GM10266 (cell line): ENCODE measurements around the gene ACBD3.

ENCODE experiments used
- DNase-seq: peaks from one replicate; pipeline ENCODE4 v3.0.0; 2012; ENCODE audit errors: extremely low spot score
- TF ChIP-seq, protein P1 (sequence below): IDR thresholded peaks from 2 replicates; pipeline ENCODE4 v1.5.1; 2012; ENCODE audit warnings: mild to moderate bottlenecking, low read depth; ENCODE audit not compliant: control insufficient read depth, insufficient read depth; ENCODE audit errors: missing control alignments

ACBD3 gene

DNA sequence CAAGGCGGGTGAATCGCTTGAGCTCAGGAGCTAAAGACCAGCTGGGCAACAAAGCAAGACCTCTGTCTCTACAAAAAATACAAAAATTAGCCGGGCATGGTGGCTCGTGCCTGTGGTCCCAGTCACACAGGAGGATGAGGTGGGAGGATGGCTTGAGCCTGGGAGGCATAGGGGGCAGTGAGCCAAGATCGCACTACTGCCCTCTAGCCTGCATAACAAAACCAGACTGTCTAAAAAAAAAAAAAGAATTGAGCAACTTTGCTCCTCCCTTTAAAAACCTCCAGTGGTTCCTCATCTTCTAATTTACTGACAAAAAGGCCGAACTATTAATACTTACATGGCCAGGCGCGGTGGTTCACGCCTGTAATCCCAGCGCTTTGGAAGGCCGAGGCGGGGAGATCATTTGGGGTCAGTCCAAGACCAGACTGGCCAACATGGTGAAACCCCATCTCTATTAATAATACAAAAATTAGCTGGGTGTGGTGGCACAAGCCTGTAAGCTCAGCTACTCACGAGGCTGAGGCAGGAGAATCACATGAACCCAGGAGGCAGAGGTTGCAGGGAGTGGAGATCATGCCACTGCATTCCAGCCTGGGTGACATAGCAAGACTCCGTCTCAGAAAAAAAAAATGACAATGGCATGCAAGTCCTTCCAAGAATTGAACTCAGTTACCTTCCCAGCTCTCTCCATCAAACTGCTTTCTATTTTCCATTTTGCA is 4.4 kb downstream of the ACBD3 start:
- DNase-seq: no peak

DNA sequence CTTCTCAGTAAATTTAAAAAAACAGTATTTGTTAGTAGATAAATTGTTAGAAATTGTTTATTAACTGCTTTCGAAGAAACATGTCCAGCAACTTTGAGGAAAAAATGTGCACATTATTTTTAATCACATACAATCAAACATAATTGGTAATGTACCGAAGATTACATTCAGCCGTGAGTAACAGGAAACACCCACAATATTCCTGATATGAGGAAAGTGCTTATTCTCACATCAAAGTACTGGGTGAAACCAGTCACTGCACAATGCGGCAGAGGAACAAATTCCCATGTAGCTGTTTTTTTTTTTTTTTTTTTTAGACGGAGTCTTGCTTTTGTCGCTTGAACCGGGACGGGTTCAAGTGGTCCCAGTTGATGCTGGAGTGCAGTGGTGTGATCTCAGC is 9.7 kb downstream of the ACBD3 start:
- TF ChIP-seq, protein P1, sequence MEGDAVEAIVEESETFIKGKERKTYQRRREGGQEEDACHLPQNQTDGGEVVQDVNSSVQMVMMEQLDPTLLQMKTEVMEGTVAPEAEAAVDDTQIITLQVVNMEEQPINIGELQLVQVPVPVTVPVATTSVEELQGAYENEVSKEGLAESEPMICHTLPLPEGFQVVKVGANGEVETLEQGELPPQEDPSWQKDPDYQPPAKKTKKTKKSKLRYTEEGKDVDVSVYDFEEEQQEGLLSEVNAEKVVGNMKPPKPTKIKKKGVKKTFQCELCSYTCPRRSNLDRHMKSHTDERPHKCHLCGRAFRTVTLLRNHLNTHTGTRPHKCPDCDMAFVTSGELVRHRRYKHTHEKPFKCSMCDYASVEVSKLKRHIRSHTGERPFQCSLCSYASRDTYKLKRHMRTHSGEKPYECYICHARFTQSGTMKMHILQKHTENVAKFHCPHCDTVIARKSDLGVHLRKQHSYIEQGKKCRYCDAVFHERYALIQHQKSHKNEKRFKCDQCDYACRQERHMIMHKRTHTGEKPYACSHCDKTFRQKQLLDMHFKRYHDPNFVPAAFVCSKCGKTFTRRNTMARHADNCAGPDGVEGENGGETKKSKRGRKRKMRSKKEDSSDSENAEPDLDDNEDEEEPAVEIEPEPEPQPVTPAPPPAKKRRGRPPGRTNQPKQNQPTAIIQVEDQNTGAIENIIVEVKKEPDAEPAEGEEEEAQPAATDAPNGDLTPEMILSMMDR: no peak
- DNase-seq: no peak

More for the DNA sequence above, 4.4 kb downstream of the ACBD3 start:
- TF ChIP-seq, protein P1: peak; percentile 42

DNA sequence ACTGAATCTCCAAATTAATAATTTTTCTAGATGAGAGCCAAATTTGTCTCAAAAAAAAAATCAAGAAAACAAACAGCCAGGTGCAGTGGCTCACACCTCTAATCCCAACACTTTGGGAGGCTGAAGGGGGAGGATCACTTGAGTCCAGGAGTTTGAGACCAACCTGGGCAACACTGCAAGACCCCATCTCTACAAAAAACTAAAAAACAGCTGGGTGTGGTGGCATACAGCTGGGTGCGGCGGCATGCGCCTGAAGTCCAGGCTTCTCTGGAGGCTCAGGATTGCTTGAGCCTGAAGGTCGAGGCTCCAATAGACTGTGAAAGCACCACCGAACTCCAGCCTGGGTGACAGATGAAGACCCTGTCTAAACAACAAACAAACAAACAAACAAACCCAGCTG is 14.0 kb downstream of the ACBD3 start:
- TF ChIP-seq, protein P1: no peak
- no peak for DNase-seq

DNA sequence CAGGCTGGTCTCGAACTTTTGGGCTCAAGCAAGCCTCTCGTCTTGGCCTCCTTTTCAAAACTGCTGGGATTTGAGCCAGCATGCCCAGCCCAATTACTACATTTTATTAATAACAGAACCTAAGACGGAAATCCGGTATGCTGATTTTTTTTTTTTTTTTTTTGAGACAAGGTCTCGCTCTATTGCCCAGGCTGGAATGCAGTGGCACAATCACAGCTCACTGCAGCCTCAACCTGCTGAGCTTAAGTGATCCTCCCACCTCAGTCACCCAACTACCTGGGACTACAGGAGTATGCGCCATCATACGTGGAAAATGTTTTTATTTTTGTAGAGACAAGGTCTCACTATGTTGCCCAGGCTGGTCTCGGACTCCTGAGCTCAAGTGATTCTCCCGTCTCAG is 20.2 kb downstream of the ACBD3 start:
- TF ChIP-seq, protein P1: no peak
- no peak for DNase-seq

DNA sequence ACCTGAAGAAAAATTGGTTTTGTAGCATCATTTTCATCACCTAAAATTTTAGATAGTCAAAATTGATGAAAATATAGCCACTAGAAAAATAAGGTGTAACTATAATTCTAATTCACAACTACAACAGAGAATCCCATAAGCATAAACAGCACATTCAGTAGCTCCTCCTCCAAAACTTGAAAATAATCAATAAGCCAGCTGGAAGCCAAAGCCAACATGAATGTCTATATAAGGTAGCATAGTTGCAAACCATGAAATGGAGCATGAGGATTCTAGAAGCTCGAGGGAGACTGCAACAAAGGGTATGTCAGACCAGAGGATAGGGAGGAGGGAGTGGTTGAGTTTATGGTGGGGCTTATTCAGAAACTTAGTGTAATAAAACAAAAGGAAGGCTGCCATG is 22.4 kb downstream of the ACBD3 start:
- no peak for DNase-seq
- TF ChIP-seq, protein P1: no peak

DNA sequence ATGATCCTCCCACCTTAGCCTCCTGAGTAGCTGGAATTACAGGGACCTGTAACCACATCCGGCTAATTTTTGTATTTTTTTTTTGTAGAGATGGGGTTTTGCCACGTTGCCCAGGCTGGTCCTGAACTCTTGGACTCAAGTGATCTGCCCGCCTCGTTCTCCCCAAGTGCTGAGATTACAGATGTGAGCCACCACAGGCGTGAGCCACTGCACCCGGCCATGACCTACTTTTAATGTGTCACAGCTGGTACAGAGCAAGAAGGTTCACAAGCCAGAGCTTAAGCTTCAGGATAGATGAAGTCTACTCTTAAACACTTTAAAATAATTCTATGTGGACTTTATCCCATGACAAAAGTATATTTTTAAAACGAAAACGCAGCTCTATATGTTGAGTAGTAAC is 23.6 kb downstream of the ACBD3 start:
- TF ChIP-seq, protein P1: no peak
- DNase-seq: no peak

DNA sequence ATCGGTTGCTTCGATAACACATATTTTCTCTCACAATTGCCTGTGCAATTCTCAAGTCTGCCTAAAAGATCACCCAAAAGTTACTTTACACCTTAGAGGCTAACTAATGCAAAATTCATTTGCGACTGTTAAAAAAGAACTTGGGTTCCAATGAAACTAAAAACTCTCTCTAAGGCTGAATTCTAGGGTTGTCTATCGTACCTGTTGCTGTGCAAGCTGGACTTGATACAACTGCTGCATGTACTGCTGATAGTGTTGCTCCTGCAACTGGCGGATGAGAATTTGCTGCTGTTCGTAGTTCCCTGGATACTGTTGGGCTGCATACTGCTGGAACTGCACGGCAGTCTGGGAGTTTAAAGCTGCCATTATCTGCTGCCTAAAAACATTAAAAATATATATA is 27.6 kb downstream of the ACBD3 start:
- no peak for DNase-seq
- TF ChIP-seq, protein P1: no peak
